Measurements from ENCODE around the gene ACTL8.

ACTL8 gene

DNA sequence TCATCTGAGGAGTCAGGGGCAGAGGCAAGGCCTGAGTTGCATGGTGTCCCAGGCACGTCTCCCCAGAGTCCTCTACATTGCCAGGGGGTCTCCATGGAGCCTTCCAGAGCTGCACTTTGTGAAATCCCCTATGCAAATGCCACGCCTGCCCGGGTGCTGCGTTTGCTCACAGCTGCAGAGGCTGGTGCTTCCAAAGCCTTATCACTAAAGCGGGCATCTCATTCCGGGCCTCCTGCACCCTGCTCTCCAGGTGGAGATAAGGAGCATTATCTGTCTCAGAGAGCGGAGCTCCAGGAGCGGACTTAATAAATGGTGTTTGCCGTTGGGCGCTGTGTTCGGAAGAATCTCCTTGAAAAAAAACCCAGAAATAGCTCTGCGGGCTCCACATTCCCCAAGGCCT lies 25.9 kb upstream of the ACTL8 start:
- no peak for DNase-seq (ENCODE audit: low read depth in 1 of 2, low spot score in 1 of 2)
- H3K27ac ChIP-seq (replicated peaks), result no peak overlapping the region
- H3K4me3 ChIP-seq (replicated peaks; ENCODE audit: insufficient read depth, low read length), result no peak overlapping the region
- TF ChIP-seq, protein P1, sequence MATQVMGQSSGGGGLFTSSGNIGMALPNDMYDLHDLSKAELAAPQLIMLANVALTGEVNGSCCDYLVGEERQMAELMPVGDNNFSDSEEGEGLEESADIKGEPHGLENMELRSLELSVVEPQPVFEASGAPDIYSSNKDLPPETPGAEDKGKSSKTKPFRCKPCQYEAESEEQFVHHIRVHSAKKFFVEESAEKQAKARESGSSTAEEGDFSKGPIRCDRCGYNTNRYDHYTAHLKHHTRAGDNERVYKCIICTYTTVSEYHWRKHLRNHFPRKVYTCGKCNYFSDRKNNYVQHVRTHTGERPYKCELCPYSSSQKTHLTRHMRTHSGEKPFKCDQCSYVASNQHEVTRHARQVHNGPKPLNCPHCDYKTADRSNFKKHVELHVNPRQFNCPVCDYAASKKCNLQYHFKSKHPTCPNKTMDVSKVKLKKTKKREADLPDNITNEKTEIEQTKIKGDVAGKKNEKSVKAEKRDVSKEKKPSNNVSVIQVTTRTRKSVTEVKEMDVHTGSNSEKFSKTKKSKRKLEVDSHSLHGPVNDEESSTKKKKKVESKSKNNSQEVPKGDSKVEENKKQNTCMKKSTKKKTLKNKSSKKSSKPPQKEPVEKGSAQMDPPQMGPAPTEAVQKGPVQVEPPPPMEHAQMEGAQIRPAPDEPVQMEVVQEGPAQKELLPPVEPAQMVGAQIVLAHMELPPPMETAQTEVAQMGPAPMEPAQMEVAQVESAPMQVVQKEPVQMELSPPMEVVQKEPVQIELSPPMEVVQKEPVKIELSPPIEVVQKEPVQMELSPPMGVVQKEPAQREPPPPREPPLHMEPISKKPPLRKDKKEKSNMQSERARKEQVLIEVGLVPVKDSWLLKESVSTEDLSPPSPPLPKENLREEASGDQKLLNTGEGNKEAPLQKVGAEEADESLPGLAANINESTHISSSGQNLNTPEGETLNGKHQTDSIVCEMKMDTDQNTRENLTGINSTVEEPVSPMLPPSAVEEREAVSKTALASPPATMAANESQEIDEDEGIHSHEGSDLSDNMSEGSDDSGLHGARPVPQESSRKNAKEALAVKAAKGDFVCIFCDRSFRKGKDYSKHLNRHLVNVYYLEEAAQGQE (IDR thresholded peaks at IDR 0.05; ENCODE audit: insufficient replicate concordance, low read depth), result no peak
- TF ChIP-seq GABPA (IDR thresholded peaks at IDR 0.05; ENCODE audit: low read depth) (no peak), POLR2AphosphoS5 (IDR thresholded peaks at IDR 0.05; ENCODE audit: low read depth) (no peak), SPI1 (IDR thresholded peaks at IDR 0.05; ENCODE audit: borderline replicate concordance, low read depth) (no peak)
- TF ChIP-seq, protein P2, sequence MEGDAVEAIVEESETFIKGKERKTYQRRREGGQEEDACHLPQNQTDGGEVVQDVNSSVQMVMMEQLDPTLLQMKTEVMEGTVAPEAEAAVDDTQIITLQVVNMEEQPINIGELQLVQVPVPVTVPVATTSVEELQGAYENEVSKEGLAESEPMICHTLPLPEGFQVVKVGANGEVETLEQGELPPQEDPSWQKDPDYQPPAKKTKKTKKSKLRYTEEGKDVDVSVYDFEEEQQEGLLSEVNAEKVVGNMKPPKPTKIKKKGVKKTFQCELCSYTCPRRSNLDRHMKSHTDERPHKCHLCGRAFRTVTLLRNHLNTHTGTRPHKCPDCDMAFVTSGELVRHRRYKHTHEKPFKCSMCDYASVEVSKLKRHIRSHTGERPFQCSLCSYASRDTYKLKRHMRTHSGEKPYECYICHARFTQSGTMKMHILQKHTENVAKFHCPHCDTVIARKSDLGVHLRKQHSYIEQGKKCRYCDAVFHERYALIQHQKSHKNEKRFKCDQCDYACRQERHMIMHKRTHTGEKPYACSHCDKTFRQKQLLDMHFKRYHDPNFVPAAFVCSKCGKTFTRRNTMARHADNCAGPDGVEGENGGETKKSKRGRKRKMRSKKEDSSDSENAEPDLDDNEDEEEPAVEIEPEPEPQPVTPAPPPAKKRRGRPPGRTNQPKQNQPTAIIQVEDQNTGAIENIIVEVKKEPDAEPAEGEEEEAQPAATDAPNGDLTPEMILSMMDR (IDR thresholded peaks at IDR 0.05; ENCODE audit: insufficient read depth, low read length), result no peak
- no peaks in the 10 kb centered on the region for H3K27me3 ChIP-seq (ENCODE audit: insufficient read depth, poor library complexity, severe bottlenecking)

DNA sequence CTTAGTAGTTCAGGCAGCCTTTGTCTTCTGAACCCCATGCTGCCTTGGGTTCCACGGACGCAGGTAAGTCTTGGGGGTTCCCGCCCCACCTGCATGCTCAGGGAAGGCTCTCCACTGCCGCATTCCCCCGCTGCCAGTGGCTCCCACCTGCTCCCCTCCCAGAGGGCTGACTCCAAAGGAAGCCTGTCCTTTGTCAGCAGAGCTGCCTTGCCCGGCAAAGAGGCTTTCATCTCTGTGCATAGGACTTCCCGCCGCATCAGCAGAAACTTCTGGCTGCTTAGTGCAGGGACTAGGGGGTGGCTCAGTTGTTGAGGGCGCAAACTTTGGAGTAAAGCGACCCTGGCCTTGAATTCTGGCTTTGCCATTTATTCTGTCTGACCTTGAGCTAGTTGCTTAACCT lies 25.2 kb upstream of the ACTL8 start:
- Histone ChIP-seq H3K27ac (replicated peaks) (no peak overlapping the region), H3K4me3 (replicated peaks; ENCODE audit: insufficient read depth, low read length) (no peak overlapping the region), H3K27me3 (ENCODE audit: insufficient read depth, poor library complexity, severe bottlenecking) (no peaks in the 10 kb centered on the region)
- DNase-seq (ENCODE audit: low read depth in 1 of 2, low spot score in 1 of 2), result no peak
- TF ChIP-seq, protein P2 (IDR thresholded peaks at IDR 0.05; ENCODE audit: insufficient read depth, low read length), result no peak
- TF ChIP-seq POLR2AphosphoS5 (IDR thresholded peaks at IDR 0.05; ENCODE audit: low read depth), result no peak
- TF ChIP-seq, protein P1 (IDR thresholded peaks at IDR 0.05; ENCODE audit: insufficient replicate concordance, low read depth), result no peak

DNA sequence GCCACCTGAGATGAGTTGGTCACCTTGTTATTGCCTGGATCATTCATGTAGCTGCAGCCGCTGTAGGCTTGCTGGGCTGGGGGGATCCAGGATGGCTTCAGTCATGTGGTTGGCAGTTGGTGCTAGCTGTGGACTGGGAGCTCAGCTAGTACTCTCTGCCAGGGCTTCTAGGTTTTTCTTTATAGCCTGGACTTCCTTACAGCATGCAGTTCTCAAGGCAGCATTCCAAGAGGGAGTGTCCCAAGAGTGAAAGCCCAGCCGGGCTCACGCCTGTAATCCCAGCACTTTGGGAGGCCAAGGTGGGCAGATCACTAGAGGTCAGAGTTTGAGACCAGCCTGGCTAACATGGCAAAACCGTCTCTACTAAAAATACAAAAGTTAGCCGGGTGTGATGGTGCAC lies 23.7 kb upstream of the ACTL8 start:
- TF ChIP-seq, protein P2 (IDR thresholded peaks at IDR 0.05; ENCODE audit: insufficient read depth, low read length), result no peak
- TF ChIP-seq GABPA (IDR thresholded peaks at IDR 0.05; ENCODE audit: low read depth) (no peak), SPI1 (IDR thresholded peaks at IDR 0.05; ENCODE audit: borderline replicate concordance, low read depth) (no peak), POLR2AphosphoS5 (IDR thresholded peaks at IDR 0.05; ENCODE audit: low read depth) (no peak)
- TF ChIP-seq, protein P1 (IDR thresholded peaks at IDR 0.05; ENCODE audit: insufficient replicate concordance, low read depth), result no peak
- no peak overlapping the region for H3K4me3 ChIP-seq (replicated peaks; ENCODE audit: insufficient read depth, low read length)
- no peak overlapping the region for H3K27ac ChIP-seq (replicated peaks)
- no peaks in the 10 kb centered on the region for H3K27me3 ChIP-seq (ENCODE audit: insufficient read depth, poor library complexity, severe bottlenecking)
- DNase-seq (ENCODE audit: low read depth in 1 of 2, low spot score in 1 of 2), result no peak
